DMS 273 (cell line): ENCODE measurements around the gene ATP6AP2.

ENCODE experiments used
- DNase-seq: peaks from one replicate; lab custom pipeline; 2025; ENCODE audit not compliant: unreplicated experiment; lab: John Stamatoyannopoulos, UW

Gene ATP6AP2

GRCh38 chrX:40632199-40632598 is 51.4 kb downstream of the ATP6AP2 start:
- no peak for DNase-seq

GRCh38 chrX:40637687-40638086 is 56.9 kb downstream of the ATP6AP2 start:
- DNase-seq: no peak

GRCh38 chrX:40644176-40644575 is 63.4 kb downstream of the ATP6AP2 start:
- DNase-seq: no peak

- peak; percentile 38 for DNase-seq
Measured at GRCh38 chrX:40644821-40645358, 64.1 kb downstream of the ATP6AP2 start.

- DNase-seq: peak; percentile 52
Measured at GRCh38 chrX:40646489-40647306, 65.9 kb downstream of the ATP6AP2 start.

GRCh38 chrX:40647307-40648197 is 66.8 kb downstream of the ATP6AP2 start, which contains the start of gene CXorf38:
Gene CXorf38, minus strand, starts transcription at chrX:40647561. Its CDS starts 41 bp downstream, at chrX:40647520.
- peak; percentile 95 for DNase-seq

- peak; percentile 89 for DNase-seq
Measured at GRCh38 chrX:40651620-40652223, 71.0 kb downstream of the ATP6AP2 start.

GRCh38 chrX:40652664-40653063 is 71.9 kb downstream of the ATP6AP2 start:
- no peak for DNase-seq

GRCh38 chrX:40653535-40653934 is 72.8 kb downstream of the ATP6AP2 start:
- no peak for DNase-seq
